Stimulated activated CD8-positive, alpha-beta memory T cell treated with anti-CD3 and anti-CD28 coated beads, Interleukin-7, amount 100 ng/mL, for 4 hours (primary cell): ENCODE data around the gene MRTFA.
"Not testable (repeated sequence)": the region's sequence is repeated elsewhere in the genome, so short reads cannot be mapped to it uniquely, and the experiment has no call there.

ENCODE experiments used
- DNase-seq, 2 donors: peaks; one replicate each; pipeline ENCODE4 v3.0.0-alpha.2; 2020; ENCODE audit warnings: low read depth in 2 of 2

MRTFA gene

GRCh38 chr22:40595497-40596234 is 40.9 kb downstream of the MRTFA start:
- no peak for DNase-seq

GRCh38 chr22:40594924-40595323 is 41.6 kb downstream of the MRTFA start:
- no peak for DNase-seq

- DNase-seq, result no peak
Measured at GRCh38 chr22:40594346-40594745, 42.2 kb downstream of the MRTFA start.

DNA sequence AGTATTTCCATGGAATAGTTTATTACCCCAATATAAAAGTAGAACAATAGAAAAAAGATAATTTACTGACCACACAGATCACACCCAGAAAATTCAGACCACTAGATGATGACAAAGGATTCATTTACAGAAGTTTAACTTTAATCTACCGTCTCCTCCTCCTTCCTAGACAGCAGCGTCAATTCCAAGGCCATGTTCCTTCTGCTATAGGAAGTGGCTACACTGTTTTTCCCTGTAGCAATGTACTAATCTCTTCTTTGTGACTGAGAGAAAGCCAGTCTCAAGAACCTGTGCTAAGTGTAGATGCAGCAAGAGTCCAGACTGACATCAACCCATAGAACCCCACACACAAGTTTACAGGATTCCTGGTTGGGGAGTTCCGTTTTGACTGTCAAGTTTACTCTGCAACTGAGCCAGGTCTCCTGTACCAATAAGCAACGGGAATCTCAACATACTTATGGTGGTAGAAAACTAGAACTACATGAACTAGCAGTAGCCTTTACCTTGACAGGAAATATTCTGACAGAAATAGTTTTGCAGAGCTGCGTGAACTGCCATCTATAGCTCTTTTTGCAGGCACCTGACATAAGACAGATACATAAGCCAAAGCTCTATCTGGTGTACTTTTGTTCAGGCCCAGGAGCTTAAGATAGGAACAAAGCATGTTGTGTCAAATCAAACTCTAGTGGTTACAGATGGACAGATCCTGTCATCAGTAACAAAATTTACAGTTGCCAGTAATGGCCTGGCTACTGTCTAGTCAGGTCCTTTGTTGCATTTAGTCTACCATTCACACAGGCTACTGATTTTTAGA is 42.9 kb downstream of the MRTFA start:
- DNase-seq, result no peak

DNA sequence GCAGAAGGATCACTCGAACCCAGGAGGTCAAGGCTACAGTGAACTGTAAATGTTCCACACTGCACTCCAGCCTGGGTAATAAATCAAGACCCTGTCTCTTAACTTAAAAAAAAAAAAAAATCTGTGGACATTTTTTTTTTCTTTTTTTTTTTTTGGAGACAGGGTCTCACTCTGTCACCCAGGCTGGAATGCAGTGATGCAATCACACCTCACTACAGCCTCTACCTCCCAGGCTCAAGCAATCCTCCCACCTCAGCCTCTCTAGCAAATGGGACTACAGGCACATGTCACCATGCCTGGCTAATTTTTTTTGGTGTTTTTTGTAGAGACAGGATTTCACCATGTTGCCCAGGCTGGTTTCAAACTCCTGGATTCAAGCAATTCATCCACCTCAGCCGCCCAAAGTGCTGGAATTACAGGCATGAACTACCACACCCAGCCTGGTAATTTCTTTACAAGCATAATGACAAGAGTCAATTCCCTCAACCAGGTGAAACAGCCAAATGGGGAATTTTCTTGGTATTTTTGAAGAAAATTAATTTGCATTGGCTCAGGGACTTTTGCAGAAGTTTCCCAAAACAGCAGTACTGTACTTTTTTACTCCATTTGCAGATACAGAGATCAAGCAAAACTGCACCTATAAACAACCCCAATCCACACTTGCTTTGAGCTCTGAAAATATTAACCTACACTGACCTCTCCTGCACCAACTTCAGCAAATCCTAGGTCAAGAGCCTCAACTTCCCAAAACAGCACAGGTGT is 44.0 kb downstream of the MRTFA start:
- no peak for DNase-seq

GRCh38 chr22:40588726-40589125 is 47.8 kb downstream of the MRTFA start:
- no peak for DNase-seq

DNA sequence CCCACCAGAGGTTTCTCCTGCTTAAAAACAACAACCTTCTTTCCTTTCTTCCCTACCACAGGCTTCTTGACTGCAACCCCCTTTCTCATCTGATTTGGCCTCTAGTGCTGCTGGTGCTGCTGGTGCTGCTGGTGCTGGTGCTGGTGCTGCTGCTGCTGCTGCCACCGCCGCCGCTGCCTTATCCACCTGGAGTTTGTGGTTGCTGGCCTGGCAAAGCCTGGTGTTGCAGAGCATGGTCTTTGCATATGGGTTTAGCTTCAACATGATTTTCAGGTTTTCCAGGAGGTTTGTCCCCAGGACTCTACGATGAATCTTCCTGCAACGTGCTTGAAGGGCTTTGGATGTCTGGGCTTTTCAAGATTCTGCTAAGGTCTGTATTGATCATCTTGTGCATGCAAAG is 49.7 kb downstream of the MRTFA start:
- DNase-seq, result no peak

GRCh38 chr22:40585310-40585751 is 51.2 kb downstream of the MRTFA start:
- no peak for DNase-seq

DNA sequence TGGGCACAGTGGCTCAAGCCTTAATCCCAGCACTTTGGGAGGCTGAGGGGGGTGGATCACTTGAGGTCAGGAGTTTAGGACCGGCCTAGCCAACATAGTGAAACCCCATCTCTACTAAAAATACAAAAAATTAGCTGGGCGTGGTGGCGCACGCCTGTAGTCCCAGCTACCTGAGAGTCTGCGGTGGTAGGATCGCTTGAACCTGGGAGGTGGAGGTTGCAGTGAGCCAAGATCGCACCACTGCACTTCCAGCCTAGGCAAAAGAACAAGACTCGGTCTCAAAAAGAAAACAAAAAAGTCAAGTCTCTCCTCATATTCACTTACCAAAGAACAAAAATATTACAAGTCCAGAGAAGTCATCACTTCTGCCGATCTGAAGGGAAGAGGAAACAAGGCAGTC is 51.8 kb downstream of the MRTFA start:
- not testable (repeated sequence) for DNase-seq

DNA sequence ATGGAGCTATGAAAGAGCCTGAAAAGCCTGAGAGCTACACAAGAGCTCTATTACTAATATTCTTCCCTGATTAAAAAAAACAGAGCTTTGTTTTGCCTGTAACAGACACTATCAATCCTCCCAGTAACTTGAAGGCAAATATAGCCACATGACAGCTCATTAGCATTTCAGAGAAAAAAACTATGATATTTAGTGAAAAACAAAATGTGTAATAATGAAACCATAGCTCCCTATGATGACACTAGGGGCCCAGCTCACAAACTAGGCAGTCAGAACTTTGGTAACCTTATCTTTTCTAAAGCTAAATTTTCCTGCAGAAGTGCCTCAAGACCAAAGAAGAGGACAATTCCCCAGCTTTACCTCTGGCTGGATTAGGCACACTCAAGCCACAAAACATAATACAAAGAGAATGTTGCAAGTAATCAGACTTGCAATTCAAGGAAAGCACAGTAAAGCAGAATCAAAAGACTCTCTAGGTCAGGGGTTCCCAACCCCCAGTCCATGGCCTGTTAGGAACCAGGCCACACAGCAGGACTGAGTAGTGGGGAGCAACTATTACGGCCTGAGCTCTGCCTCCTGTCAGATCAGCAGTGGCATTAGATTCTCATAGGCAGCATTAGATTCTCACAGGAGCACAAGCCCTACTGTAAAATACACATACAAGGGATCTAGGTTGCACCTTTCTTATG is 53.3 kb downstream of the MRTFA start:
- DNase-seq, result no peak

DNA sequence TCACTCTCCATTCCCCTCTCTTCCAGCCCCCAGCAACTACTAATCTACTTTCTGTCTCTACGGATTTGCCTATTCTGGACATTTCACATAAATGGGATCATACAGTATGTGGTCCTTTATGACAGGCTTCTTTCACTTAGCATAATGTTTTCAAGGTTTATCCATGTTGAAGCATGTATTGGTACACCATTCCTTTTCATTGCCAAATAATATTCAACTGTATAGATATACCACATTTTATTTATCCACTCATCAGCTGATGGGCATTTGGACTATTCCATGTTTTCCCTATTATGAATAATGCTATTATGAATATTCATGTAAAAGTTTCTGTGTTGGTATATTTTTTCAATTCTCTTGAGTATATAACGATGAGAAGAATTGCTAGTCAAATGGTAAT is 54.5 kb downstream of the MRTFA start:
- DNase-seq, result no peak

- DNase-seq, result no peak
Measured at GRCh38 chr22:40580631-40581030, 55.9 kb downstream of the MRTFA start.

GRCh38 chr22:40578171-40578570 is 58.3 kb downstream of the MRTFA start:
- DNase-seq, result no peak

DNA sequence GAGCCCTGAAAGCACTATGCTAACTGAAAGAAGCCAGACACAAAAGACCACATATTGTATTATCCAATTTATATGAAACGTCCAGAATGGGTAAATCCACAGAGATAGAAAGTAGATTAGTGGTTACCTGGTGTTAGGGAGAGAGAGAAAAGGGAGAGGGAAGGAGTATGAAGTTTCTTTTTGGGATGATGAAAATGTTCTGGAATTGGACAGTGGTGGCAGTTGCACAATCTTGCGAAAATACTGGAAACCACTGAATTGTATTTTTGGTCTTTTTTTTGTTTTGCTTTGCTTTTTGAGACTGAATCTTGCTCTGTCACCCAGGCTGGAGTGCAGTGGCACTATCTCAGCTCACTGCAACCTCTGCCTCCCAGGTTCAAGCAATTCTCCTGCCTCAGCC is 63.5 kb downstream of the MRTFA start:
- DNase-seq, result no peak

GRCh38 chr22:40571887-40572286 is 64.6 kb downstream of the MRTFA start:
- no peak for DNase-seq

DNA sequence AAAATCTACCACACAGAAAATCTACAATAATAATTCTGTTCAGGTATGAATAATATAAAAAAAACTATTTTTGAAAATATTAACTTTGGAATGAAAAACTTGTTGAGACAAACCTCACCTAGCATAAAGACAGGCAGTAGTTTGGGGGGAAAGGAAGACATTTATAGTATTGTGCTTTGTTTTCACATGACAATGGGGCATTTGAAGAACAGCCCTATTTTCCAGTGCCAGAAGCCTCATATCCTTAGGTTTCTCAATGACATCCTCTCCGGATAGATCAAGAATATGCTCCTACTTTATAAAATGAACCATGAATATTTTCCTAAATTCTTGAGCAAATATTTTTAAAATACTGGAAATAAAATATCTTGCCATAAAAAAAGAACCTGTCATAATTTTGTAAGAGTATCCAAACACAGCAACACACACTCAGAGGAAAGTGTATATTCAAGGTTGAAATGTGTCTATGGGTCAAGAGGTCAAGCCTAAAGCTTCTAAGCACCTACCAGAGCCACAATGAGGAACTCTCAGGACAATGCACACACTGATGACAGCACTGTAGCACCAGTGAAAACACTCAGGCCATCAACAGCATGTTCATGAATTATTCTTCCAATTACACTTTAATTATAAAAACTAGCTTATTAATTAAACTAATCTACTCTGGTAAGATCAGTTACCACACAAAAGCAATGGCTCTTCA is 68.7 kb downstream of the MRTFA start:
- DNase-seq, result no peak

DNA sequence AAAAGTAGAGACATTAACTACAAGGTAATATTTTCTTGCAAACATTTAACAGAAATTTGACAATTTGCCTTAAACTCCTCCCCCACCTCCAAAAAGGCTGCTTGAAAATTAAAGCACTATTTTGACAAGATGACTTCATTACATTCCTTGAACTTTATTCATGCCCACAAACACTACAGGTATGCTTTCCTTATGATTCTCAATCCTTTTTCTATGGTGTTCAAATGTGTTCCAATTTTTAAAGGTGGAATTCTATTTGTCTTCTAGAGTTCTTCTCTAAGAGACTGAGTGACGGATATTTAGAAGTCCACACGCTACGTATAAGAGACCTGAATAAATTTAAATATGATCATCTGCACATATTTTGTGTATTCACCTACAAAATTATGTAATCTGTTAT is 69.4 kb downstream of the MRTFA start:
- DNase-seq, result no peak

- DNase-seq, result no peak
Measured at GRCh38 chr22:40560994-40561515, 75.5 kb downstream of the MRTFA start.

DNA sequence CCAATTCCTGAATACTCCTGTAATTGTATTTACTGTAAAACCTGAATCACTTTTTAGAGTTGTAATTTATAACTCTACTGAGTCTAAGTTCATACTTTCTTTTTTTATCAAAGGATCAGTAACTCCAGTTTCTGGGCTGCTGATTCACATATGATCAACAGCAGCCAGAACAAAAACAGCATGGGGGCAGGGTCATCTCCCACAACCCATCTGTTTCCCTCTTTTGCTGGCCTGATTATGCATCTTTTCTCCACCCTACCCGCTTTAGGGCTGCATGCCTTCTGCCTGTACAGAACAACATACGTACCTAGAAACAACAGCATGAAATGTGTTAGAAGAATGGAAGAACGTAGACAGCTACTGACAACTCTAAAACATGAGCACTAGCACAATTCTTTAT is 76.0 kb downstream of the MRTFA start:
- no peak for DNase-seq

DNA sequence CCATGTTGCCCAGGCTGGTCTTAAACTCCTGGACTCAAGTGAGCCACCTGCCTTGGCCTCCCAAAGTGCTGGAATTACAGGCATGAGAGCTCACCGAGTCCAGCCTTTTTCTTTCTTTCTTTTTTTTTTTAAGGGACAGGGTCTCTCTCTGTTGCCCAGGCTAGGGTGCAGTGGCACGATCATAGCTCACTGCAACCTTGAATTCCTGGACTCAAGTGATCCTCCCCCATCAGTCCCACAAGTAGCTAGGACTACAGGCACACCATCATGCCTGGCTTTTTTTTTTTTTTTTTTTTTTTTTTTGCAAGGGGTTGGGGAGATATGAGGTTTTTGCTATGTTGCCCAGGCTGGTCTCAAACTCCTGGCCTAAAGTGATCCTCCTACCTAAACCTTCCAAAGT is 78.5 kb downstream of the MRTFA start:
- no peak for DNase-seq

GRCh38 chr22:40556641-40557040 is 79.9 kb downstream of the MRTFA start:
- no peak for DNase-seq
